H9 (cell line): ENCODE measurements around the gene PCCA. TPM values are rescaled to one million over a fixed set of nuclear protein-coding genes. Genes with fewer than 3 reads are reported as not detected.
A peak's percentile ranks its signal among the peaks of the same experiment; 100 is the strongest.

Experiments used
- DNase-seq: peaks from one replicate; pipeline ENCODE4 v3.0.0-alpha.2; 2017
- H2AFZ ChIP-seq: one replicate; pipeline ENCODE4 v1.6.1; 2013; ENCODE audit warnings: mild to moderate bottlenecking, low read length, control low read depth, moderate library complexity
- H2AK5ac ChIP-seq: 2 replicates; pipeline ENCODE4 v1.6.1; 2013; ENCODE audit warnings: low read length, control low read depth, mixed read lengths; ENCODE audit not compliant: insufficient read length
- H2BK120ac ChIP-seq: one replicate; pipeline ENCODE4 v1.6.1; 2013; ENCODE audit warnings: low read depth, mild to moderate bottlenecking, low read length, control low read depth, inconsistent platforms; ENCODE audit not compliant: poor library complexity, severe bottlenecking
- H2BK12ac ChIP-seq: 2 replicates; pipeline ENCODE4 v1.6.1; 2013; ENCODE audit warnings: low read length, control low read depth, mixed read lengths, low read depth; ENCODE audit not compliant: insufficient read length
- H2BK15ac ChIP-seq: 2 replicates; pipeline ENCODE4 v1.6.1; 2013; ENCODE audit warnings: low read depth, low read length, control low read depth
- H2BK20ac ChIP-seq: one replicate; pipeline ENCODE4 v1.6.1; 2013; ENCODE audit warnings: low read depth, mild to moderate bottlenecking, low read length, control low read depth, inconsistent platforms; ENCODE audit not compliant: poor library complexity, severe bottlenecking
- H2BK5ac ChIP-seq: 2 replicates; pipeline ENCODE4 v1.6.1; 2013; ENCODE audit warnings: low read length, control low read depth, mixed read lengths; ENCODE audit not compliant: insufficient read length
- H3K14ac ChIP-seq: 2 replicates; pipeline ENCODE4 v1.6.1; 2013; ENCODE audit warnings: low read length, control low read depth; ENCODE audit not compliant: insufficient read depth
- H3K18ac ChIP-seq: 2 replicates; pipeline ENCODE4 v1.6.1; 2013; ENCODE audit warnings: low read depth, mild to moderate bottlenecking, mixed read lengths, low read length, control low read depth; ENCODE audit not compliant: insufficient read length
- H3K23ac ChIP-seq: 2 replicates; pipeline ENCODE4 v1.6.1; 2013; ENCODE audit warnings: low read length, control low read depth, mixed read lengths, low read depth; ENCODE audit not compliant: insufficient read length
- H3K23me2 ChIP-seq: 2 replicates; pipeline ENCODE4 v1.6.1; 2013; ENCODE audit warnings: low read depth, mild to moderate bottlenecking, mixed read lengths, low read length, control low read depth; ENCODE audit not compliant: insufficient read length, poor library complexity, severe bottlenecking
- H3K27ac ChIP-seq: 2 replicates; pipeline ENCODE4 v1.5.1; 2013; ENCODE audit warnings: low read length, control low read depth, mixed read lengths, low read depth; ENCODE audit not compliant: insufficient read length
- H3K27me3 ChIP-seq: 2 replicates; pipeline ENCODE4 v1.6.1; 2013; ENCODE audit warnings: low read length, control low read depth, inconsistent platforms; ENCODE audit not compliant: insufficient read depth
- H3K4ac ChIP-seq: 2 replicates; pipeline ENCODE4 v1.6.1; 2013; ENCODE audit warnings: low read depth, mild to moderate bottlenecking, control low read depth, inconsistent platforms, low read length, moderate library complexity
- H3K4me1 ChIP-seq: 2 replicates; pipeline ENCODE4 v1.6.1; 2013; ENCODE audit warnings: low read length, control low read depth, inconsistent platforms; ENCODE audit not compliant: insufficient read depth
- H3K4me2 ChIP-seq: 2 replicates; pipeline ENCODE4 v1.6.1; 2013; ENCODE audit warnings: low read length, control low read depth, mixed read lengths; ENCODE audit not compliant: insufficient read length, insufficient read depth
- H3K56ac ChIP-seq: 2 replicates; pipeline ENCODE4 v1.6.1; 2013; ENCODE audit warnings: low read depth, mild to moderate bottlenecking, mixed read lengths, low read length, control low read depth; ENCODE audit not compliant: insufficient read length
- H3K79me1 ChIP-seq: 2 replicates; pipeline ENCODE4 v1.6.1; 2013; ENCODE audit warnings: low read depth, mild to moderate bottlenecking, moderate library complexity, low read length, control low read depth, inconsistent platforms; ENCODE audit not compliant: insufficient read depth, poor library complexity, severe bottlenecking
- H3K79me2 ChIP-seq: 2 replicates; pipeline ENCODE4 v1.6.1; 2013; ENCODE audit warnings: low read length, control low read depth, inconsistent platforms; ENCODE audit not compliant: insufficient read depth
- H3K9ac ChIP-seq: 2 replicates; pipeline ENCODE4 v1.6.1; 2013; ENCODE audit warnings: low read length, control low read depth, mixed read lengths; ENCODE audit not compliant: insufficient read length; ENCODE audit errors: extremely low read depth
- H3K9me3 ChIP-seq: one replicate; pipeline ENCODE4 v1.6.1; 2013; ENCODE audit warnings: low read depth, low read length, inconsistent platforms; ENCODE audit not compliant: control insufficient read depth
- H3T11ph ChIP-seq: one replicate; pipeline ENCODE4 v1.6.1; 2013; ENCODE audit warnings: mild to moderate bottlenecking, low read length, control low read depth, inconsistent platforms
- H4K20me1 ChIP-seq: one replicate; pipeline ENCODE4 v1.6.1; 2013; ENCODE audit not compliant: control insufficient read depth, insufficient read length, insufficient read depth
- H4K5ac ChIP-seq: 2 replicates; pipeline ENCODE4 v1.6.1; 2013; ENCODE audit warnings: low read depth, mild to moderate bottlenecking, mixed read lengths, low read length, control low read depth; ENCODE audit not compliant: insufficient read length
- H4K8ac ChIP-seq: replicated peaks from 2 replicates; pipeline ENCODE4 v1.6.1; 2013; ENCODE audit warnings: low read length, control low read depth, mixed read lengths, low read depth; ENCODE audit not compliant: insufficient read length
- H4K91ac ChIP-seq: 2 replicates; pipeline ENCODE4 v1.6.1; 2013; ENCODE audit warnings: low read depth, mild to moderate bottlenecking, moderate library complexity, mixed read lengths, low read length, control low read depth; ENCODE audit not compliant: insufficient read length
- H3K27ac Mint-ChIP-seq, 3 experiments: 2 replicates in 2 of 3; 3 replicates in 1 of 3; pipeline ENCODE4 v1.8.0; 2020 to 2021; ENCODE audit warnings: mixed read lengths in 3 of 3, mild to moderate bottlenecking in 1 of 3, moderate library complexity in 1 of 3
- H3K27me3 Mint-ChIP-seq: 2 replicates; pipeline ENCODE4 v1.8.0; 2021; ENCODE audit warnings: low read depth, mild to moderate bottlenecking, moderate library complexity, mixed read lengths
- H3K36me3 Mint-ChIP-seq, 3 experiments: 2 replicates in 2 of 3; 3 replicates in 1 of 3; pipeline ENCODE4 v1.8.0; 2020 to 2021; ENCODE audit warnings: low read depth in 3 of 3, mixed read lengths in 3 of 3; ENCODE audit not compliant: insufficient read depth in 1 of 3
- H3K4me1 Mint-ChIP-seq, 2 experiments: 2 replicates each; pipeline ENCODE4 v1.8.0; 2020; ENCODE audit warnings: mixed read lengths in 2 of 2
- H3K4me3 Mint-ChIP-seq, 2 experiments: 2 replicates in 1 of 2; 3 replicates in 1 of 2; pipeline ENCODE4 v1.8.0; 2020 to 2021; ENCODE audit warnings: mild to moderate bottlenecking in 2 of 2, mixed read lengths in 2 of 2, moderate library complexity in 1 of 2
- H3K9me3 Mint-ChIP-seq, 2 experiments: 2 replicates in 1 of 2; 3 replicates in 1 of 2; pipeline ENCODE4 v1.8.0; 2020; ENCODE audit warnings: mild to moderate bottlenecking in 2 of 2, mixed read lengths in 2 of 2, moderate library complexity in 1 of 2
- CTCF ChIP-seq: fragments of 200-600 bp; sonication (generic); conservative IDR thresholded peaks from 3 replicates; pipeline ENCODE4 v1.8.0; 2021; ENCODE audit warnings: antibody characterized with exemption, mild to moderate bottlenecking
- WGBS: extraction: QIAGEN DNeasy Blood & Tissue Kit; methylation state at CpG from one replicate; pipeline ENCODE4 v1.1.7; 2013; ENCODE audit warnings: missing lambda C conversion rate, low lambda C conversion rate, mixed read lengths; ENCODE audit not compliant: insufficient read length; ENCODE audit errors: extremely low coverage; 5-methylcytosine and 5-hydroxymethylcytosine counted together
- total RNA-seq: library from RNA; stranded (reverse); gene quantifications from 2 replicates; pipeline ENCODE4 v1.2.1, GENCODE V29; 2021

PCCA gene
- total RNA-seq, 1 experiment from 2014 or later, result 56.5 TPM

GRCh38 chr13:100536643-100537180 lies 447.8 kb downstream of the PCCA start:
- no peak for TF ChIP-seq CTCF
- Histone ChIP-seq H4K20me1 (no peaks in the 10 kb centered on the region), H4K91ac (no peak overlapping the region), H2AK5ac (no peak overlapping the region), H2BK15ac (no peak overlapping the region), H3K9ac (no peak overlapping the region), H3K27me3 (no peaks in the 10 kb centered on the region), H3K27ac (no peak overlapping the region), H4K8ac (no peak overlapping the region), H3K23ac (no peak overlapping the region), H2BK5ac (no peak overlapping the region), H2AFZ (no peak overlapping the region), H3K4me2 (no peak overlapping the region), H3K56ac (no peak overlapping the region), H3K23me2 (no peaks in the 10 kb centered on the region), H2BK12ac (no peak overlapping the region), H3K14ac (no peak overlapping the region), H3K79me2 (no peaks in the 10 kb centered on the region), H3K4me1 (no peaks in the 10 kb centered on the region; the same call in 1 of the 2 replicates), H4K5ac (no peak overlapping the region), H2BK20ac (no peak overlapping the region), H3K9me3 (no peaks in the 10 kb centered on the region), H2BK120ac (no peak overlapping the region), H3T11ph (no peak overlapping the region), H3K4ac (no peak overlapping the region), H3K79me1 (no peaks in the 10 kb centered on the region), H3K18ac (no peak overlapping the region)
- Mint-ChIP-seq H3K27ac (peak overlapping the region in 1 of 3 experiments; percentile 71; a peak in 1 of 7 replicates), H3K4me1 (peaks cover 13 to 18% of the 10 kb centered on the region in 2 experiments), H3K27me3 (peaks cover 1% of the 10 kb centered on the region; the same call in 1 of the 2 replicates), H3K4me3 (no peak overlapping the region), H3K9me3 (no peaks in the 10 kb centered on the region), H3K36me3 (peaks cover 0 to 7% (median under 1%) of the 10 kb centered on the region in 3 experiments; a peak in 2 of 7 replicates)
- DNase-seq, result no peak
- no CpG with 5 or more reads among the region's 13 CpGs for WGBS
